ENCODE results near the gene MYCBP.

GRCh38 chr1:38833146-38833545, 40.0 kb downstream of the MYCBP start:
- TF ChIP-seq CTCF (IDR thresholded peaks at IDR 0.05), result no peak
- no peak for TF ChIP-seq POLR2AphosphoS5 (IDR thresholded peaks at IDR 0.05)
